MCF 10A (cell line): Measurements from ENCODE around the gene KRTAP5-6. TPM values are rescaled to one million over a fixed set of nuclear protein-coding genes. Genes with fewer than 3 reads are reported as not detected.

Experiments
- BruUV-seq: library from RNA; stranded (reverse); fragments of 400-500 nt; replicated peaks from 2 replicates; lab custom pipeline; 2021; lab: Mats Ljungman, UMichigan
- CTCF ChIA-PET: fragments of 300-600 bp; sonication (Branson Sonifier 250); formaldehyde crosslinking; extraction: SDS; loops from one replicate; lab custom pipeline; 2021; ENCODE audit warnings: antibody characterized with exemption, inconsistent platforms; lab: Yijun Ruan, JAX
- POLR2A ChIA-PET: fragments of 300-600, 350-650 bp; sonication (Branson Sonifier 250); formaldehyde crosslinking; extraction: SDS; loops from one replicate; lab custom pipeline; 2020; ENCODE audit warnings: antibody characterized with exemption, inconsistent platforms; lab: Yijun Ruan, JAX
- DNase-seq: peaks from one replicate; pipeline ENCODE4 v3.0.0-alpha.2; 2018; ENCODE audit not compliant: unreplicated experiment
- H3K27ac Mint-ChIP-seq: one replicate; pipeline ENCODE4 v1.8.0; 2022; ENCODE audit warnings: mild to moderate bottlenecking, low read depth, mixed read lengths; ENCODE audit not compliant: unreplicated experiment
- H3K27me3 Mint-ChIP-seq: one replicate; pipeline ENCODE4 v1.8.0; 2022; ENCODE audit warnings: mixed read lengths; ENCODE audit not compliant: insufficient read depth, unreplicated experiment
- H3K36me3 Mint-ChIP-seq: one replicate; pipeline ENCODE4 v1.8.0; 2022; ENCODE audit warnings: mild to moderate bottlenecking, moderate library complexity, mixed read lengths; ENCODE audit not compliant: insufficient read depth, unreplicated experiment
- H3K4me1 Mint-ChIP-seq: one replicate; pipeline ENCODE4 v1.8.0; 2022; ENCODE audit warnings: mixed read lengths; ENCODE audit not compliant: insufficient read depth, unreplicated experiment
- H3K4me3 Mint-ChIP-seq: one replicate; pipeline ENCODE4 v1.8.0; 2022; ENCODE audit warnings: mild to moderate bottlenecking, moderate library complexity, mixed read lengths; ENCODE audit not compliant: unreplicated experiment
- H3K9me3 Mint-ChIP-seq: one replicate; pipeline ENCODE4 v1.8.0; 2022; ENCODE audit warnings: mixed read lengths; ENCODE audit not compliant: unreplicated experiment
- CTCF ChIP-seq: fragments of 200-600 bp; IDR thresholded peaks from one replicate; pipeline ENCODE4 v1.8.0; 2022; ENCODE audit warnings: antibody characterized with exemption, mild to moderate bottlenecking; ENCODE audit not compliant: unreplicated experiment
- intact Hi-C: fragments of 100-400 bp; cut with micrococcal nuclease; formaldehyde crosslinking; loops from 2 replicates; pipeline ENCODE4 v1.14.1; 2022
- total RNA-seq: library from RNA; stranded (reverse); gene quantifications from 2 replicates; pipeline ENCODE4 v1.2.3, GENCODE V29; 2022

Gene KRTAP5-6
- total RNA-seq, 1 experiment from 2014 or later = not detected

DNA sequence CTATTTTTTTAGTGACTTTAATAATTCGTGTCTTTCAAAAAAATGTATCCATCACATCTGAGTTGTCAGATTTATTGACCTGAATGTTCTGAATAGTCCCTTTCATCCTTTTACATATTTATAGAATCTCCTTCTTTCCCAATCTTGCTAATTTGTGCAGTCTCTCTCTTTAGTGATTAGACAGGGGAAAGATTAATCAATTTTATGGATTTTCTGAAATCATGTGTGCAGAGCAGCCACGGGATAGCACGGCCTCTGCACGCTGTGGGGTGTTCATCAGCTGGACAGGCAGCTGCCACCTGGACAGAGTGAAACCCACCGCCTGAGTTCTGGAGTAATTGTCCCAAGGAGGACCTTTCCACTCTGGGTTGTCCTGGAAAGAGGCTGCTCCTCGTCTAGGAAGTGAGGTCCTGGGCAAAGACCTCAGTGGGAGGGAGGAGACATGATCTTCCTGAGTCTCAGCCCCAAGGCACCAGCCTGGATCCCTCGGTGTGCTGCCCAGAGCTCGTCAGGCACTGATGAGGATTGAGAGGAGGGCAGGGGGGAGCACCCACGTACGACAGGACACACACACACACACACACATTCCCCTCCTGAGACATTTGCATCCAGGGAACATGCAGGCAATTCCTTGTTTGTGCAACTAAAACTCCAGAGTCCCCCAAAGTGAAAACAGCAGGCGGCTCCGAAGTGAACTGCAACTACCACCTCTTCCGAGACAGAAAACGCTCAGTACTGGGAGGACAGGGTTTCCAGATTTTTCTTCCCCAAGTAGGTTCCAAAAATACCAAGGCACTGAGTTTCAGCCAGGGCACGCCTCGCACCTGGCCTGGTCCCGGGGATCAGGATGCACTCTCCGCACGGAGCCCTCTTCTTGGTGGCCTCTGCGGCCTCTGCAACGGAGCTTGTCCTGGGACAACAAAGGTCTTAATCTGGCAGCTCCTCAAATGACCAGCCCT, 22.5 kb upstream of the KRTAP5-6 start:
- no peak for DNase-seq
- no peak for TF ChIP-seq CTCF
- POLR2A ChIA-PET = no interaction called here
- no peaks in the 10 kb centered on the region for H3K9me3 Mint-ChIP-seq
- intact Hi-C loops = no loop called here
- no peaks in the 10 kb centered on the region for H3K36me3 Mint-ChIP-seq
- no TSS peak for BruUV-seq
- H3K4me1 Mint-ChIP-seq = no peaks in the 10 kb centered on the region
- CTCF ChIA-PET = interaction anchor here (0.6 to 6.4 kb wide), 2 partner anchors 22 to 354 kb away, joined by 3 to 44 read pairs; no protein-coding TSS in a partner anchor
- H3K27ac Mint-ChIP-seq = no peak overlapping the region
- no peak overlapping the region for H3K4me3 Mint-ChIP-seq
- H3K27me3 Mint-ChIP-seq = peaks cover 78% of the 10 kb centered on the region

- BruUV-seq = no TSS peak
- H3K27ac Mint-ChIP-seq = no peak overlapping the region
These were observed 21.3 kb upstream of the KRTAP5-6 start for GRCh38 chr11:1675536-1676228.

GRCh38 chr11:1676229-1676740, 20.7 kb upstream of the KRTAP5-6 start:
- Mint-ChIP-seq H3K4me3 (no peak overlapping the region), H3K36me3 (no peaks in the 10 kb centered on the region), H3K4me1 (no peaks in the 10 kb centered on the region), H3K27me3 (peaks cover 61% of the 10 kb centered on the region), H3K27ac (no peak overlapping the region), H3K9me3 (no peaks in the 10 kb centered on the region)
- no TSS peak for BruUV-seq
- POLR2A ChIA-PET = no interaction called here
- intact Hi-C loops = no loop called here
- DNase-seq = no peak
- CTCF ChIA-PET = interaction anchor here (0.6 to 6.4 kb wide), 3 partner anchors 24 to 751 kb away, joined by 3 to 44 read pairs (median 4); no protein-coding TSS in a partner anchor
- TF ChIP-seq CTCF = no peak

More at GRCh38 chr11:1675536-1676228, 21.3 kb upstream of the KRTAP5-6 start:
- no peak for TF ChIP-seq CTCF
- intact Hi-C loops = no loop called here
- CTCF ChIA-PET = interaction anchor here (6.4 kb wide), 1 partner anchor 23 kb away, joined by 44 read pairs; no protein-coding TSS in a partner anchor
- DNase-seq = no peak
- H3K9me3 Mint-ChIP-seq = no peaks in the 10 kb centered on the region
- no peaks in the 10 kb centered on the region for H3K36me3 Mint-ChIP-seq
- no peaks in the 10 kb centered on the region for H3K4me1 Mint-ChIP-seq
- POLR2A ChIA-PET = no interaction called here
- peaks cover 67% of the 10 kb centered on the region for H3K27me3 Mint-ChIP-seq
- H3K4me3 Mint-ChIP-seq = no peak overlapping the region
